Epithelial cell of proximal tubule (primary cell): ENCODE data around the gene UBE2F. TPM values are rescaled to one million over a fixed set of nuclear protein-coding genes. Genes with fewer than 3 reads are reported as not detected.

Source experiments
- DNase-seq: peaks from one replicate; pipeline ENCODE4 v3.0.0-alpha.2; 2011; ENCODE audit warnings: low read depth
- H3K4me3 ChIP-seq: 2 replicates; pipeline ENCODE4 v1.5.1; 2011; ENCODE audit warnings: low read depth, mild to moderate bottlenecking, low read length
- total RNA-seq: library from RNA; depleted of rRNA; stranded (reverse); fragments of >200 nt; gene quantifications from 2 replicates; pipeline ENCODE4 v1.2.3, GENCODE V29; 2015
- TF ChIP-seq, protein P1 (sequence below): conservative IDR thresholded peaks from 2 replicates; pipeline ENCODE4 v1.5.1; 2012; ENCODE audit warnings: low read depth, mild to moderate bottlenecking, low read length

The UBE2F gene
- total RNA-seq, 1 donor from 2014 or later: 54.8 TPM

DNA sequence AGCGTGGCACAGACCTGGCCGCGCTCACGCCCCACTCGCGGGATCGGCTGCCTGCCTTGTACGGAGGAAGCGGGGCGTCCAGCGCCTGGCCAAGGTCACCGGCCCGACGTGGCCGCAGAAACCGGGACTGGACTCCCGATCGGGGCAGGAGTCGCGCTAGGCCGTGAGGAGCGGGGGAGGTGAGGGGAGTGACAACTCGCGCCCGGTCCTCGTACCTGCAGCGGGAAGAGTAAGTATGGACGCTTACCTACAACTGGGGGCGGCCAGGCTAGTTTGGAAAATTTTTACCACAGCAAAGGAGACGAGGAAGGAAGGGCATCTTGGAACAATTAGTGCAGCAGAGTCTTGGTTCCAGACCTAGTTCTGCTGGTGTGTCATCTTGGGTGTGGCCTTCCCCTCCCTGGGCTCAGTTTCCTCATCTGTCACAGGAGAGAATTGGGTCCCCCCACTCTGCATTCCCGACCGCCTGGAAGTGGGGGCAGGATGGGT is 693 bp downstream of the UBE2F start:
- DNase-seq: no peak
- H3K4me3 ChIP-seq: peak overlapping the region; percentile 73
- TF ChIP-seq, protein P1, sequence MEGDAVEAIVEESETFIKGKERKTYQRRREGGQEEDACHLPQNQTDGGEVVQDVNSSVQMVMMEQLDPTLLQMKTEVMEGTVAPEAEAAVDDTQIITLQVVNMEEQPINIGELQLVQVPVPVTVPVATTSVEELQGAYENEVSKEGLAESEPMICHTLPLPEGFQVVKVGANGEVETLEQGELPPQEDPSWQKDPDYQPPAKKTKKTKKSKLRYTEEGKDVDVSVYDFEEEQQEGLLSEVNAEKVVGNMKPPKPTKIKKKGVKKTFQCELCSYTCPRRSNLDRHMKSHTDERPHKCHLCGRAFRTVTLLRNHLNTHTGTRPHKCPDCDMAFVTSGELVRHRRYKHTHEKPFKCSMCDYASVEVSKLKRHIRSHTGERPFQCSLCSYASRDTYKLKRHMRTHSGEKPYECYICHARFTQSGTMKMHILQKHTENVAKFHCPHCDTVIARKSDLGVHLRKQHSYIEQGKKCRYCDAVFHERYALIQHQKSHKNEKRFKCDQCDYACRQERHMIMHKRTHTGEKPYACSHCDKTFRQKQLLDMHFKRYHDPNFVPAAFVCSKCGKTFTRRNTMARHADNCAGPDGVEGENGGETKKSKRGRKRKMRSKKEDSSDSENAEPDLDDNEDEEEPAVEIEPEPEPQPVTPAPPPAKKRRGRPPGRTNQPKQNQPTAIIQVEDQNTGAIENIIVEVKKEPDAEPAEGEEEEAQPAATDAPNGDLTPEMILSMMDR: no peak

DNA sequence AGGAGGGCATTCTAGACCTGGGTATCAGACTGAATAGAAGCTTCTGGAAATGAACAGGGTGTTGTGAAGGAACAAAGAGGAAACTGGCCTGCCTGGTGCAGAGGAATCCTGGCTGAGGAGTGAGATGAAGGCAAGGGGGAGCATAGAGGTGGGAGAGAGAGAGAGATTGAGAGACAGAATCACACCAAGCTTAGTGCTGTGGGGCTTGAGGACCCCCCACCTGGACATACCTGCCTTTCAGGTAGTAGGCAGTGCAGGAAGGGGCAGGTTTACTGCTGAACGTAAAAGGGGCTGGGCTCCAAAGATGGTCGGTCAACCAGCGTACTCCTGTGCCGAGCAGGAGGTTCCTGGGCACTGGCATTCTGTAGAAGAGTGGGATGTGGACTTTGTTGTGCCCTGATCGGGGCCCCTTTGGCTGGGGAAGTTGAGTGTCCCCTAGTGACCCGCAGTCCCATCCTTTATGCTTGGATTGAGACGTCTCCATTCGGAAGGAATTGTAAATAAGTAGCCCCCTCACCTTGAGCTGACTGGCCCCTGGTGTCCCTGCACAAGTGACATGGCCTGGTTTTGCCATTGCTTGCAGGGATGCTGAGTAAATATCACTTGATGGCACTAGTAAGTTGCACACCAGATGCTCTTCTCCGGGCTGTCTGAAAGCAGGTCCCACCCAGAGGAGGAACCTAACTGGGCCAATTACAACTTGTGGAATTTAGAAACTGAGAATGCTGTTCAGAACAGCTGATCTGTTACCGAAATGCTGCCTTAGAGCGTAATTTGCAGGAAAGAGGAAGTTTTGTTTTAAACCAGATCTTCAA is 1.4 kb downstream of the UBE2F start:
- peak overlapping the region; percentile 73 for H3K4me3 ChIP-seq

DNA sequence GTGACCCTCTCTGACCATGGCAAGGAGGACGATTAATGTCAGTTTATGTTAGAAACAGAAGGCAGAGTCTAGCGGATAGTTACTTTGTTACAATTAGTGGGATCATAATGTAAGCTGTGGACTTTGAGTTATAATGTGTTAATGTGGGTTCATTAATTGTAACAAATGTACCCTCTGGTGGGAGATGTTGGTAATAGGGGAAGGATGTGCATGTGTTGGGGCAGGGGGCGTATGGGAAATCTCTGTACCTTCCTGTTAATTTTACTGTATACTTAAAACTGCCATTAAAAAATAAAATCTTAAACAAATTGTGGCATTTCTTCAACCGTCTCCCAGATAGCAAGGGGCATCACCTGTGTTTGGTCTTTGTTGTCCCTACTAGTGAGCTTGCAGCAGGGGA is 4.8 kb downstream of the UBE2F start:
- TF ChIP-seq, protein P1: no peak
- no peak overlapping the region for H3K4me3 ChIP-seq
- DNase-seq: no peak

More for the DNA sequence above, 1.4 kb downstream of the UBE2F start:
- TF ChIP-seq, protein P1: no peak
- peak; percentile 22 for DNase-seq

DNA sequence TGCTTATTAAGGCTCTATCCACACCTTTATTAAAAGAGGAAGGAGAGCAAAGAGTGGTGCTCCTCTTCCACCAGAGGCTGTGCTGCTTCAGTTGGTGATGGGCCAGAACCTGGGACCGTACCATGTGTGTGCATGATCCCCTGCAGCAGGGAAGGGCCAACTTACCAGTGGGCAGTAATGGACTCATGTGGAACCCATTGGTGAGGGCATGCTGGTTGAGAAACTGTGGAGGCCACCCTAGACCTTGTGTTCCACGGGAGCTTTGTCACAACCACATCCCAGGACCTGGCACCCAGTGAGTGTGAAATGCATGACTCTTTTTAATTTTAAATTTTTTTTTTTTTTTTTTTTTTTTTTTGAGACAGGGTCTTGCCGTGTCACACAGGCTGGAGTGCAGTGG is 5.4 kb downstream of the UBE2F start:
- no peak overlapping the region for H3K4me3 ChIP-seq
- TF ChIP-seq, protein P1: no peak
- no peak for DNase-seq

DNA sequence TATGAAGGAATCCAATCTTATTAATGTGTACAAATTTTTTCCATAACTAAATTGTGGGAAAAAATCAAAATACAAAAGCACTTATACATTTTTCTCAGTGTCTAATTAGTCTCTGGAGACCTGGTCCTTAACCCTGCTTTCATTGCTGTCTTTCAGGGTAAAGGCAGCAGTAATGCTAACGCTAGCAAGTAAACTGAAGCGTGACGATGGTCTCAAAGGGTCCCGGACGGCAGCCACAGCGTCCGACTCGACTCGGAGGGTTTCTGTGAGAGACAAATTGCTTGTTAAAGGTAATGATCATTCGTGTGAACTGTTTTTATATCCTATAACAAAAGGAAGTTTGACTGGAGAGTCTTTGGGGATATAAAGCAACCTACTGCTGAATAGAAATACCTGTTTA is 6.1 kb downstream of the UBE2F start:
- no peak for DNase-seq
- H3K4me3 ChIP-seq: no peak overlapping the region
- TF ChIP-seq, protein P1: no peak

DNA sequence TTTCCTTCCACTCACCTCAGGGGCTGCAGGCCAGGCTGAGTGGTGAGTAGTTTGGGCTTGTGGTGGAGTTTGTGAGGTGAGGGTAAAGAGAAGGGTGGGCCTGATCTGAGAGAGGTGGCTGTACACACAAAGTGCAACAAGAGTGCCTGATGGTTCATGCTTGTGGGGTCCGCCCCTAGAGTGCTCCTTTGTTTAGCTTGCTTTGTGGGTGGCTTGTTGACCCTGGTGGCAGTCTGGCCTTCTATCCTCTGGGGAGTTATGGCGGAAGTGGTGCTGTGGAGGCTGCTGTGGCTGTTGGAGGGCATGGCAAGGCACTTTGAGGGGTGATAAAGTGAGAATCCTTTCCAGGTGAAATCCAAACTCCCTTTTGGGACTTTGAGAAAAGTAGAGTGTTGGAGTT is 10.6 kb downstream of the UBE2F start:
- no peak for DNase-seq
- H3K4me3 ChIP-seq: no peak overlapping the region
- TF ChIP-seq, protein P1: no peak
